ENCODE data around the gene ARHGAP4.

ARHGAP4 gene

DNA sequence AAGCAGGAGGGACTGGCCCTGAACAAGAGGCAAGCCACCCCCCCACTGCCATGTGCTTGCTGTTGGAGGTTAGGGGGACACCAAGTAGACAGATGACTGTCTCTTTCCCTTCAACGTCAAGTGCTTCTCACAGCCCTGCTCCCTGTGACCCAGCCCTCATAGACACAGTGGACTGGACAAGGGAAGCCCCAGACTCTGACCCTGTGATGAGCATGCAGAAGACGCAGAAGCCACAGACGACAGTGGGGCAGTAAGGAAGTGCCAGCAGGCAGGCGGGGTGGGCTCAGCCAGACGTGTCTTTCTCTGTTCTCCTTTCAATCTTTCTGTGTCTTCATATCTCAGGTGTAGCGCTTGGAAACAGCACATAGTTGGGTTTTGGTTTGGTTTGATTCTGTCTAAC is 37.7 kb downstream of the ARHGAP4 start:
- H3K4me3 ChIP-seq (ENCODE audit: low read depth, low read length): no peak overlapping the region
- in situ Hi-C loops (cut with HindIII; ENCODE audit: low sequenced_read_pairs): no loop called here
- no peak for DNase-seq (ENCODE audit: low read depth)
- TF ChIP-seq, protein P1, sequence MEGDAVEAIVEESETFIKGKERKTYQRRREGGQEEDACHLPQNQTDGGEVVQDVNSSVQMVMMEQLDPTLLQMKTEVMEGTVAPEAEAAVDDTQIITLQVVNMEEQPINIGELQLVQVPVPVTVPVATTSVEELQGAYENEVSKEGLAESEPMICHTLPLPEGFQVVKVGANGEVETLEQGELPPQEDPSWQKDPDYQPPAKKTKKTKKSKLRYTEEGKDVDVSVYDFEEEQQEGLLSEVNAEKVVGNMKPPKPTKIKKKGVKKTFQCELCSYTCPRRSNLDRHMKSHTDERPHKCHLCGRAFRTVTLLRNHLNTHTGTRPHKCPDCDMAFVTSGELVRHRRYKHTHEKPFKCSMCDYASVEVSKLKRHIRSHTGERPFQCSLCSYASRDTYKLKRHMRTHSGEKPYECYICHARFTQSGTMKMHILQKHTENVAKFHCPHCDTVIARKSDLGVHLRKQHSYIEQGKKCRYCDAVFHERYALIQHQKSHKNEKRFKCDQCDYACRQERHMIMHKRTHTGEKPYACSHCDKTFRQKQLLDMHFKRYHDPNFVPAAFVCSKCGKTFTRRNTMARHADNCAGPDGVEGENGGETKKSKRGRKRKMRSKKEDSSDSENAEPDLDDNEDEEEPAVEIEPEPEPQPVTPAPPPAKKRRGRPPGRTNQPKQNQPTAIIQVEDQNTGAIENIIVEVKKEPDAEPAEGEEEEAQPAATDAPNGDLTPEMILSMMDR (IDR thresholded peaks at IDR 0.05; ENCODE audit: low read depth, low read length, missing control alignments): no peak

DNA sequence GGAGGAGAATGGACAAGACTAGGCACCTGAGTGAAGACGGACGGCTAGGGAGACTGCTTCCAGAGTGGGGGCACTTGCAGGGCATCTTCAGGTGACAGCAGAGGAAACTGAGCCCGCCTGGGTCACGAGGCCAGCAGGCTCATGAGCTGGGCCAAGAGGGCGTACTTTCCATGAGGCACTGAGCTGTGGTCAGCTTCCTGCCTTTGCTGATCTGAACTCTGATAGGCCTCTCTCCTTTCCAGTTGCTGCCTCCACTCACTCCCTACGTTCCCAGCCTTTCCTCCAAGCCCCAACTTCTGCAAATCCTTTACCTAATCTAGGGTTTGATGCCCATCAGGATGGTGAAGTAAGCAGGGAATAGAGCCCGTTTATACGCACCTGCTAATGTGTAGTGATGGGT is 38.7 kb downstream of the ARHGAP4 start:
- DNase-seq (ENCODE audit: low read depth): no peak
- TF ChIP-seq, protein P1 (IDR thresholded peaks at IDR 0.05; ENCODE audit: low read depth, low read length, missing control alignments): no peak
- in situ Hi-C loops (cut with HindIII; ENCODE audit: low sequenced_read_pairs): no loop called here
- no peak overlapping the region for H3K4me3 ChIP-seq (ENCODE audit: low read depth, low read length)

DNA sequence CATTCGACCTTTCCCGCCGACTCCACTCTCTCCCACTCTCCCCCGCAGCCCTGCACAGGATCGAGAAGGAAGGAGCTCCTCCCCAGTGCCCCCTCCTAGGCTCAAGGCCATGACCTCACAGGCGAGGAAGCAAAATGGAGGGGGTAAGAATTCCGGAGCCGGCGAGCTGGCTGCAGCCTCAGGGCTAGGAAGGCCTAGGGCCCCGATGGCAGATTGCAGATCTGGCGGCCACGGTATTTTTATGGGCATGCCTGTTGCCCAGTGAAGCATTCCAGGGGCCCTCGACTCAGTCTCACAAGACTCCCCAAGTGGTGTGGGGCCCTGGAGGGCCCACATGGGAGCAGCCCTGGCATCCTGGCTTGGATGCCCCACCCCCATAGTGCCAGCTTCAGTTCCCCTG is 39.1 kb downstream of the ARHGAP4 start:
- DNase-seq (ENCODE audit: low read depth): no peak
- TF ChIP-seq, protein P1 (IDR thresholded peaks at IDR 0.05; ENCODE audit: low read depth, low read length, missing control alignments): no peak
- no peak overlapping the region for H3K4me3 ChIP-seq (ENCODE audit: low read depth, low read length)
- in situ Hi-C loops (cut with HindIII; ENCODE audit: low sequenced_read_pairs): no loop called here

DNA sequence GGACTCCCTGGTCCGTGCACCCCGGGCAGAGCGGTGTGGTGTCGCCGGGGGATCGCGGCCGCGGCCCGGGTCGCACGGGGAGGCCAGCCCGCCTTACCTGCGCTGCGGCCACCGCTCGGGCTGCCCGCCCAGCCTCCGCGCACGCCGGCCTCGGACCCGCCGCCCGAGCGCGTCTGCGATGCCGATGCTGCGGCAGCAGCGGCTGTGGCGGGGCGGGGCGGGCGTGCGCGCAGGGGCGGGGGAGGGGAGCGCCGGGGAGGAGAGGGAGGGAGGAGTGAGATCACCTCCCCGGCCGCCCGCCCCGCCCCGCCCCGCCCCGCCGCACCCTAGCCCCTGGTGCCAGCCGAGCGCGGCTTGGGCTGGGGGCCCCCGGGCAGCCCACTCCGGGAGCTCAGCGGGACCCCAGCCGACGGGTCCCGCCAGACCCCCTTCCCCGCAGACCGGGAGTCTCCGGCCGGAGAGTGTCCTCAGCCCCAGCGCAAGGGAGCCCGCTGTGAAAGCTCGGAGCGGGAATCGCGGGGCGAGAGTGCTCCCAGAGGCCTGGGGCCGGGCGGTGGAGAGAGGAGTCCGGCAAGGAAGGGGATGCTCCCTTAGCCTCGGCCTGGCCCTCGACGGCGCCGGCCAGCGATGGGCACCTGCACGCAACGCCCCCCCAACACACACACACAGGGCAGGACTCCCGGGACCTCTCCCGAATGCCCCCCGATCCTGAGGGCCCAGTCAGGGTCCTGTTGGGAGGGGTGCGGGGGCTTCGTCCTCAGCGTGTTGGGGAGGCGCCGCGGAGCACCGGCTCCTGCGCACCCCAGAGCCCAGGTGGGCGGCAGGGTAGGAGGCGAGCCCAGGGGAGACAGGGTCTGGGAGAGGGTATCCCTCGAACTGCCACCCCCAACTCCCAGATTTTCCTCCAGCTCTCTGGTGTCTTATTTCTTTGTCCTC is 39.8 kb downstream of the ARHGAP4 start, which contains the start of gene L1CAM:
L1CAM (minus strand) TSS at position 206 of the 936 bp plus-strand sequence. CDS start 10,337 bp downstream, outside the sequence.
- in situ Hi-C loops (cut with HindIII; ENCODE audit: low sequenced_read_pairs): no loop called here
- TF ChIP-seq, protein P1 (IDR thresholded peaks at IDR 0.05; ENCODE audit: low read depth, low read length, missing control alignments): no peak
- H3K4me3 ChIP-seq (ENCODE audit: low read depth, low read length): no peak within 1 kb of the TSS
- no peak for DNase-seq (ENCODE audit: low read depth)

DNA sequence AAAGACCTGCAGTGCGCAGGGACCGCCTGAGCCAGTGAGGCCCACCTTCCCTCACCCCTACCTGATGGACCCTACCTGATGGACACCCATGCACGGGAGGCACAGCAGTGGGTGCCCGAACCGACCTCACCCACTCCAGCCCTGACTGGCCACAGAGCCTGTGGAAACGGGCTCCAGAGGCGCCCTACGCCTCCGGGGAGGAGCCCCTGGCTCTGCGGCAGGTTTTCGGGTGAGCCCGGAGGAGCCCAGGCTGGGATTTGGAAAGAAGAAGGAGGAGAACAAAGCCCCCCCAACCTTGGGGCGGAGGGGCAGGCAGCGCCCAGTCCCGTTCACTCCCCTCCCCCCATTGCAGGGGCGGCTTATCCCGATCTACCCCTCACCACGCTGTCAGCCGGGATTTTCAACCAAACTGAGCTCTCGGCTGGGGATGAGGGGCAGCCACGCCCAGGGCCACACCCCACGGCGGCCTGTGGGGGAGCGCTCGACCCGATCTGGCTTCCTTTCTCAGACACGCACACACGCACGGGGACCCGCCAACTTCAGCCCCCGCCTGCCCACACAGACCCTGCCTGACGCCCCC is 40.8 kb downstream of the ARHGAP4 start:
- H3K4me3 ChIP-seq (ENCODE audit: low read depth, low read length): no peak overlapping the region
- in situ Hi-C loops (cut with HindIII; ENCODE audit: low sequenced_read_pairs): no loop called here
- TF ChIP-seq, protein P1 (IDR thresholded peaks at IDR 0.05; ENCODE audit: low read depth, low read length, missing control alignments): no peak
- DNase-seq (ENCODE audit: low read depth): no peak

DNA sequence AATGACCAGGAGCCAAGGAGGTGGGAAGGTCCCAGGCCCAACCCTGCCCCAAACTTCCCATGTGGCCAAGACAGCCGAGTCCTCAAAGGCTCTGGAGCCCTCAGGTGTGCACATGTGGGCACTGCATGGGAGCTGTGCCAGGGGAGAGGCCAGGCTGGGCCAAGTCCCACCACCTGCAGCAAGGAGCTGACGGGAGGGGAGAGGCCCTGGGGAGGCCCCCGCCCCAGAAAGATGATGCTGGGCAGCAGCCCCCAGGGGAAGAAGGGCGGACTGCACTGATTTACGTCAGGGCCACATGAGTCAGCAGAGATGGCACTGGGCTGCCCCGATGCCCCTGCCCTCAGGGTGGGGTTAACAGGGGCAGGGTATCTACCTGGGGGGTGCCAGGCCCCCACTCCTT is 41.5 kb downstream of the ARHGAP4 start:
- no peak overlapping the region for H3K4me3 ChIP-seq (ENCODE audit: low read depth, low read length)
- DNase-seq (ENCODE audit: low read depth): no peak

More for the DNA sequence above, 41.5 kb downstream of the ARHGAP4 start:
- TF ChIP-seq, protein P1 (IDR thresholded peaks at IDR 0.05; ENCODE audit: low read depth, low read length, missing control alignments): no peak
- in situ Hi-C loops (cut with HindIII; ENCODE audit: low sequenced_read_pairs): no loop called here
